Colonic mucosa (tissue), 4 donors: ENCODE results near the gene OR2AK2. TPM values are rescaled to one million over a fixed set of nuclear protein-coding genes. Genes with fewer than 3 reads are reported as not detected.

Experiments
- DNase-seq: peaks from one replicate; pipeline ENCODE4 v3.0.0-alpha.2; 2020
- H3K27ac ChIP-seq: fragments of 200-600 bp; one replicate; pipeline ENCODE4 v1.8.0; 2021
- H3K27me3 ChIP-seq: fragments of 200-600 bp; one replicate; pipeline ENCODE4 v1.8.0; 2021
- H3K36me3 ChIP-seq: fragments of 200-600 bp; one replicate; pipeline ENCODE4 v1.8.0; 2021
- H3K4me1 ChIP-seq: fragments of 200-600 bp; one replicate; pipeline ENCODE4 v1.8.0; 2021; ENCODE audit warnings: mild to moderate bottlenecking
- H3K4me3 ChIP-seq: fragments of 200-600 bp; one replicate; pipeline ENCODE4 v1.8.0; 2021
- H3K9ac ChIP-seq, 2 donors: one replicate each; pipeline ENCODE4 v1.7.0; 2013; ENCODE audit warnings: control low read depth in 2 of 2, low read depth in 2 of 2, low read length in 2 of 2
- H3K9me3 ChIP-seq: fragments of 200-600 bp; one replicate; pipeline ENCODE4 v1.8.0; 2021
- CTCF ChIP-seq: fragments of 200-600 bp; IDR thresholded peaks from one replicate; pipeline ENCODE4 v1.8.0; 2022; ENCODE audit warnings: antibody characterized with exemption, mild to moderate bottlenecking
- intact Hi-C: fragments of 100-400 bp; cut with DNase I; formaldehyde crosslinking; loops from one replicate; pipeline ENCODE4 v1.14.1; 2022
- total RNA-seq, 2 donors: library from RNA; stranded (reverse); fragmentation: NEBNext Ultra II Directional in 1 of 2; extraction: Animal tissue kit (Norgen Biotek cat#: 25700) in 1 of 2; gene quantifications; one replicate each; pipeline ENCODE4 v1.2.1, GENCODE V29; 2021
- donor health status: healthy.
- donor health status: DM: no; HTN: no; CAD: no.
- donor health status: DM: no; HTN: no; CAD: no.

Gene OR2AK2
- total RNA-seq, 2 donors from 2014 or later: not detected

DNA sequence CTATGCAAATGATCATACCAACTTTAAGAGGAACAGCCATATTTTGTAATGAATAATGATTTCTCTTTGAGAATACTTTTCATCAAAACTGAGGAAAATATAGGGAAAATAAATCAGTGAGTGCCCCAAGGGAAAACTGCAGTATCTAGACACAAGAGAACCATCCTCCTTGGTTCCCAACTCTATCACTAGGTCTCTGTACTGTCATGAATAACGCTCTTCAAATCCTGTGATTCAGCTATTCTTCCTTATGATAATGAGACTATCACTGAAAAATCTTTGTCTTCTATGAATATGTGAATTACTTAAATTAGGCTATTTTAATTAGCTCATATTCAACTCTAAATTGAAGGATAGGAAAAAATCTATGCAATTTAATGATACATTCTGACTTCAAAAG, 50.8 kb downstream of the OR2AK2 start:
- Histone ChIP-seq H3K4me1 (no peaks in the 10 kb centered on the region), H3K27me3 (no peaks in the 10 kb centered on the region), H3K9me3 (no peaks in the 10 kb centered on the region), H3K9ac (no peak overlapping the region), H3K36me3 (no peaks in the 10 kb centered on the region), H3K4me3 (no peak overlapping the region), H3K27ac (no peak overlapping the region)
- intact Hi-C loops: no loop called here
- no peak for DNase-seq
- no peak for TF ChIP-seq CTCF

Other genes starting within 250 kb of the OR2AK2 start
- gene OR6F1, start 248.6 kb upstream of the OR2AK2 start, total RNA-seq: not detected
- gene OR14K1, start 226.6 kb upstream of the OR2AK2 start, total RNA-seq: not detected
- not detected for gene OR14A2, start 217.1 kb upstream of the OR2AK2 start, total RNA-seq
- gene OR1C1, start 204.7 kb upstream of the OR2AK2 start, total RNA-seq: not detected
- gene OR14A16, start 141.1 kb upstream of the OR2AK2 start, total RNA-seq: not detected
- not detected for gene OR11L1, start 123.3 kb upstream of the OR2AK2 start, total RNA-seq
- 1 to 10 TPM; 2.4 to 3.6 TPM for gene TRIM58, start 108.0 kb upstream of the OR2AK2 start, total RNA-seq
- gene OR2W3, start 69.6 kb upstream of the OR2AK2 start, total RNA-seq: under 1 TPM; 0.82 to 0.96 TPM
- not detected for gene OR2T8, start 45.0 kb upstream of the OR2AK2 start, total RNA-seq
- gene OR2AJ1, start 40.3 kb upstream of the OR2AK2 start, total RNA-seq: not detected
- not detected for gene OR2L8, start 16.4 kb upstream of the OR2AK2 start, total RNA-seq
- not detected for gene OR2L5, start 48.4 kb downstream of the OR2AK2 start, total RNA-seq
- gene OR2L2, start 64.8 kb downstream of the OR2AK2 start, total RNA-seq: under 1 TPM in 1 of 2 donors, not detected in 1; 0.10 TPM
- gene OR2L3, start 81.6 kb downstream of the OR2AK2 start, total RNA-seq: not detected
- gene OR2L13, start 130.0 kb downstream of the OR2AK2 start, total RNA-seq: not detected
- gene OR2M5, start 179.9 kb downstream of the OR2AK2 start, total RNA-seq: not detected
- not detected for gene OR2M2, start 209.6 kb downstream of the OR2AK2 start, total RNA-seq
- gene OR2M3, start 232.0 kb downstream of the OR2AK2 start, total RNA-seq: not detected